Chondrocyte (in vitro differentiated cells): ENCODE data around the gene COL7A1. TPM values are rescaled to one million over a fixed set of nuclear protein-coding genes. Genes with fewer than 3 reads are reported as not detected.

ENCODE experiments used
- DNase-seq: peaks from one replicate; pipeline ENCODE4 v3.0.0; 2021; ENCODE audit warnings: mixed read lengths, low spot score
- H3K27ac Mint-ChIP-seq: one replicate; pipeline ENCODE4 v1.8.0; 2021; ENCODE audit warnings: mild to moderate bottlenecking, moderate library complexity, mixed read lengths; ENCODE audit not compliant: unreplicated experiment
- H3K27me3 Mint-ChIP-seq: 2 replicates; pipeline ENCODE4 v1.8.0; 2021; ENCODE audit warnings: low read depth, mixed read lengths
- H3K36me3 Mint-ChIP-seq: 2 replicates; pipeline ENCODE4 v1.8.0; 2021; ENCODE audit warnings: low read depth, mixed read lengths
- H3K4me1 Mint-ChIP-seq: 2 replicates; pipeline ENCODE4 v1.8.0; 2021; ENCODE audit warnings: low read depth, mild to moderate bottlenecking, mixed read lengths
- H3K4me3 Mint-ChIP-seq: one replicate; pipeline ENCODE4 v1.8.0; 2021; ENCODE audit warnings: mild to moderate bottlenecking, moderate library complexity, mixed read lengths; ENCODE audit not compliant: unreplicated experiment
- H3K9me3 Mint-ChIP-seq: 2 replicates; pipeline ENCODE4 v1.8.0; 2021; ENCODE audit warnings: low read depth, mixed read lengths
- CTCF ChIP-seq: fragments of 200-600 bp; sonication (generic); IDR thresholded peaks from 2 replicates; pipeline ENCODE4 v1.5.0; 2021; ENCODE audit warnings: antibody characterized with exemption, mild to moderate bottlenecking, moderate library complexity
- total RNA-seq: library from RNA; stranded (reverse); gene quantifications from 3 replicates; pipeline ENCODE4 v1.2.1, GENCODE V29; 2021

Gene COL7A1
- total RNA-seq, 1 donor from 2014 or later: 36.6 TPM

- Mint-ChIP-seq H3K4me1 (peaks cover 23% of the 10 kb centered on the region), H3K36me3 (peaks cover 7% of the 10 kb centered on the region), H3K9me3 (no peaks in the 10 kb centered on the region), H3K27me3 (no peaks in the 10 kb centered on the region), H3K27ac (no peak overlapping the region), H3K4me3 (no peak overlapping the region)
- no peak for DNase-seq
- no peak for TF ChIP-seq CTCF
These were observed 25.7 kb downstream of the COL7A1 start for GRCh38 chr3:48569400-48569799.

- no peak overlapping the region for H3K4me3 Mint-ChIP-seq
- TF ChIP-seq CTCF: no peak
- DNase-seq: no peak
- peaks cover 32% of the 10 kb centered on the region for H3K4me1 Mint-ChIP-seq
- H3K36me3 Mint-ChIP-seq: peaks cover 7% of the 10 kb centered on the region
- no peak overlapping the region for H3K27ac Mint-ChIP-seq
- no peaks in the 10 kb centered on the region for H3K9me3 Mint-ChIP-seq
- no peaks in the 10 kb centered on the region for H3K27me3 Mint-ChIP-seq
These were observed 26.7 kb downstream of the COL7A1 start for GRCh38 chr3:48568476-48568875.

GRCh38 chr3:48567500-48567899, 27.6 kb downstream of the COL7A1 start:
- no peak for TF ChIP-seq CTCF
- Mint-ChIP-seq H3K27ac (no peak overlapping the region), H3K27me3 (no peaks in the 10 kb centered on the region), H3K9me3 (no peaks in the 10 kb centered on the region), H3K4me1 (peaks cover 42% of the 10 kb centered on the region), H3K4me3 (no peak overlapping the region), H3K36me3 (peaks cover 7% of the 10 kb centered on the region)
- DNase-seq: no peak

- H3K27ac Mint-ChIP-seq: peak overlapping the region; percentile 51
- H3K4me3 Mint-ChIP-seq: no peak overlapping the region
- H3K27me3 Mint-ChIP-seq: no peaks in the 10 kb centered on the region
- DNase-seq: no peak
- no peaks in the 10 kb centered on the region for H3K9me3 Mint-ChIP-seq
- H3K4me1 Mint-ChIP-seq: peaks cover 45% of the 10 kb centered on the region
- peaks cover 7% of the 10 kb centered on the region for H3K36me3 Mint-ChIP-seq
- no peak for TF ChIP-seq CTCF
These were observed 28.0 kb downstream of the COL7A1 start for GRCh38 chr3:48567090-48567489.

- Mint-ChIP-seq H3K9me3 (no peaks in the 10 kb centered on the region), H3K27me3 (no peaks in the 10 kb centered on the region), H3K27ac (peak overlapping the region; percentile 57), H3K36me3 (peaks cover 6% of the 10 kb centered on the region), H3K4me3 (no peak overlapping the region), H3K4me1 (peaks cover 49% of the 10 kb centered on the region)
- no peak for DNase-seq
- no peak for TF ChIP-seq CTCF
These were observed 28.7 kb downstream of the COL7A1 start for GRCh38 chr3:48566401-48566760.
